CD4-positive, alpha-beta T cell (primary cell): ENCODE data around the gene GNG4. TPM values are rescaled to one million over a fixed set of nuclear protein-coding genes. Genes with fewer than 3 reads are reported as not detected.
"Not testable (repeated sequence)": the region's sequence is repeated elsewhere in the genome, so short reads cannot be mapped to it uniquely, and the experiment has no call there.

Source experiments
- ATAC-seq: fragments of 200-7000 bp; cut with Tn5 transposase; one replicate; pipeline ENCODE4 v1.10.0; 2022; ENCODE audit warnings: mild to moderate bottlenecking; ENCODE audit not compliant: poor library complexity
- CTCF ChIA-PET: fragments of 350-600 bp; sonication (Branson Sonifier 250); formaldehyde crosslinking; loops from one replicate; lab custom pipeline; 2021; ENCODE audit warnings: antibody characterized with exemption, inconsistent platforms; lab: Charles Lee
- POLR2A ChIA-PET: fragments of 350-600 bp; sonication (Branson Sonifier 250); formaldehyde crosslinking; loops from one replicate; lab custom pipeline; 2021; ENCODE audit warnings: antibody characterized with exemption, inconsistent platforms; lab: Charles Lee
- DNase-seq, 14 experiments: peaks; one replicate each; pipeline ENCODE4 v3.0.0-alpha.2; 2013 to 2020; ENCODE audit warnings: mixed read lengths in 2 of 14
- H3K27ac ChIP-seq, 2 donors: one replicate each; pipeline versions ENCODE4 v1.5.1 to v1.7.0; 2013; ENCODE audit warnings: low read length in 2 of 2, low read depth in 1 of 2, mild to moderate bottlenecking in 1 of 2
- H3K27me3 ChIP-seq, 2 experiments: 1 replicate in 1 of 2; 2 replicates in 1 of 2; pipeline versions ENCODE4 v1.6.1 to v1.7.0; 2013; ENCODE audit warnings: low read length in 2 of 2, control low read depth in 1 of 2, mild to moderate bottlenecking in 1 of 2, moderate library complexity in 1 of 2; ENCODE audit not compliant: insufficient read depth in 2 of 2, control insufficient read depth in 1 of 2
- H3K36me3 ChIP-seq: one replicate; pipeline ENCODE4 v1.6.1; 2013; ENCODE audit warnings: low read length, control low read depth; ENCODE audit not compliant: insufficient read depth
- H3K4me1 ChIP-seq: one replicate; pipeline ENCODE4 v1.6.1; 2013; ENCODE audit warnings: low read length, control low read depth; ENCODE audit not compliant: insufficient read depth
- H3K4me3 ChIP-seq: one replicate; pipeline ENCODE4 v1.5.1; 2013; ENCODE audit warnings: mild to moderate bottlenecking, low read length, moderate library complexity
- H3K9me3 ChIP-seq, 2 experiments: 1 replicate in 1 of 2; 2 replicates in 1 of 2; pipeline versions ENCODE4 v1.6.1 to v1.7.0; 2013; ENCODE audit warnings: low read length in 2 of 2, mild to moderate bottlenecking in 2 of 2, control low read depth in 1 of 2, moderate library complexity in 1 of 2; ENCODE audit not compliant: control insufficient read depth in 1 of 2, insufficient read depth in 1 of 2
- H3K27ac Mint-ChIP-seq: one replicate; pipeline ENCODE4 v1.8.0; 2020; ENCODE audit warnings: mixed read lengths
- H3K27me3 Mint-ChIP-seq: one replicate; pipeline ENCODE4 v1.8.0; 2021; ENCODE audit warnings: mixed read lengths
- H3K36me3 Mint-ChIP-seq: one replicate; pipeline ENCODE4 v1.8.0; 2021; ENCODE audit warnings: low read depth, mixed read lengths
- H3K4me1 Mint-ChIP-seq: one replicate; pipeline ENCODE4 v1.8.0; 2021; ENCODE audit warnings: low read depth, mixed read lengths
- H3K4me3 Mint-ChIP-seq: one replicate; pipeline ENCODE4 v1.8.0; 2020; ENCODE audit warnings: mild to moderate bottlenecking, mixed read lengths
- H3K9me3 Mint-ChIP-seq: one replicate; pipeline ENCODE4 v1.8.0; 2020; ENCODE audit warnings: mixed read lengths
- CTCF ChIP-seq: fragments of 200-600 bp; IDR thresholded peaks from one replicate; pipeline ENCODE4 v1.8.0; 2022; ENCODE audit warnings: antibody characterized with exemption, mild to moderate bottlenecking
- intact Hi-C, 2 experiments: fragments of 100-400 bp; cut with DNase I in 1 of 2; cut with micrococcal nuclease in 1 of 2; formaldehyde crosslinking; loops; one replicate each; pipeline versions ENCODE4 v1.15.1 to v1.9.0; 2023 to 2025; cut with DNase I, micrococcal nuclease
- total RNA-seq, 174 experiments: library from RNA in 2 of 174; stranded (reverse) in 2 of 174; gene quantifications; one replicate each; pipeline ENCODE4 v1.2.3 and lab custom pipeline; 2021 to 2026

GNG4 gene
- total RNA-seq, 2 experiments from 2014 or later: not detected

DNA sequence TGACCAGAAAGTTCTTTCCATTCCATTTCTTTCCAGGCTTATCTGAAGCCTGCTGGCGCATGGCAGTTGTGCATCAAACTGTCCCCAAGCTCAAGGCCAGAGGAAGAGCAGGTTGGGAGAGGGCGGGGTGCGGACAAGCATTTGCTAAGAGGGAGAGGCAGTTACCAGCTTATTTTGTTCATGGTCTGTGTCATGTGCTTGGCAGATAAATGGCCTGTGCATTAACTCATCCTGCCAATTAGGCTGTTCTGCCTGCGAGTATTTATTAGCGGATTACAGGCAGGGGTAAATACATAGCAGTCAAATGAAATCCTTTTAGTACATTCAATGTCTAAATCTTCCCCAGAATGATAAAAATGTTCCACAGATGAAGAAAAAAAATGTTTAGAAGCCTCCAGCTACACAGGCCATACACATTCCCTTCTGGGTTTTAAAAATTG lies 96.5 kb downstream of the GNG4 start:
- ATAC-seq (no peak), DNase-seq (no peak)
- Histone ChIP-seq H3K36me3 (no peaks in the 10 kb centered on the region), H3K27me3 (no peaks in the 10 kb centered on the region), H3K9me3 (no peaks in the 10 kb centered on the region), H3K27ac (no peak overlapping the region), H3K4me3 (no peak overlapping the region), H3K4me1 (no peaks in the 10 kb centered on the region)
- Mint-ChIP-seq H3K4me3 (no peak overlapping the region), H3K27ac (no peak overlapping the region), H3K4me1 (no peaks in the 10 kb centered on the region), H3K27me3 (no peaks in the 10 kb centered on the region), H3K9me3 (no peaks in the 10 kb centered on the region), H3K36me3 (no peaks in the 10 kb centered on the region)
- ChIA-PET CTCF (no interaction called here), POLR2A (no interaction called here)
- intact Hi-C loops: no loop called here
- no peak for TF ChIP-seq CTCF

- intact Hi-C loops: no loop called here
- no peaks in the 10 kb centered on the region for H3K4me1 Mint-ChIP-seq
- no peaks in the 10 kb centered on the region for H3K36me3 ChIP-seq
- no peaks in the 10 kb centered on the region for H3K9me3 ChIP-seq
- no peak for ATAC-seq
- no peak overlapping the region for H3K27ac Mint-ChIP-seq
- H3K27ac ChIP-seq: no peak overlapping the region
- H3K36me3 Mint-ChIP-seq: no peaks in the 10 kb centered on the region
- no peaks in the 10 kb centered on the region for H3K27me3 Mint-ChIP-seq
- H3K4me3 Mint-ChIP-seq: no peak overlapping the region
- ChIA-PET CTCF (no interaction called here), POLR2A (no interaction called here)
- H3K9me3 Mint-ChIP-seq: no peaks in the 10 kb centered on the region
- no peak overlapping the region for H3K4me3 ChIP-seq
- no peak for TF ChIP-seq CTCF
- no peaks in the 10 kb centered on the region for H3K4me1 ChIP-seq
- H3K27me3 ChIP-seq: no peaks in the 10 kb centered on the region
- no peak for DNase-seq
Measured at GRCh38 chr1:235552146-235552716, 97.4 kb downstream of the GNG4 start.

- Histone ChIP-seq H3K36me3 (no peaks in the 10 kb centered on the region), H3K4me3 (no peak overlapping the region), H3K9me3 (no peaks in the 10 kb centered on the region), H3K27me3 (no peaks in the 10 kb centered on the region), H3K27ac (no peak overlapping the region), H3K4me1 (no peaks in the 10 kb centered on the region)
- ATAC-seq: no peak
- no peaks in the 10 kb centered on the region for H3K36me3 Mint-ChIP-seq
- no peak for DNase-seq
- ChIA-PET CTCF (no interaction called here), POLR2A (no interaction called here)
- H3K4me1 Mint-ChIP-seq: no peaks in the 10 kb centered on the region
- no peak overlapping the region for H3K4me3 Mint-ChIP-seq
- no peaks in the 10 kb centered on the region for H3K27me3 Mint-ChIP-seq
- TF ChIP-seq CTCF: no peak
- intact Hi-C loops: no loop called here
- no peaks in the 10 kb centered on the region for H3K9me3 Mint-ChIP-seq
- no peak overlapping the region for H3K27ac Mint-ChIP-seq
Measured at GRCh38 chr1:235549351-235550139, 100.0 kb downstream of the GNG4 start.

GRCh38 chr1:235546369-235547155 lies 103.0 kb downstream of the GNG4 start:
- POLR2A ChIA-PET, H3K27ac Mint-ChIP-seq, H3K9me3 ChIP-seq, H3K27me3 ChIP-seq, H3K27me3 Mint-ChIP-seq, H3K4me3 Mint-ChIP-seq, CTCF ChIA-PET, H3K27ac ChIP-seq, ATAC-seq, H3K36me3 ChIP-seq, H3K4me1 Mint-ChIP-seq, intact Hi-C loops, H3K4me1 ChIP-seq, H3K9me3 Mint-ChIP-seq, H3K36me3 Mint-ChIP-seq, H3K4me3 ChIP-seq: not testable (repeated sequence)
- DNase-seq: peak in 3 of 14 experiments; percentile 6 to 36 (median 34)
